ENCODE results near the gene PLBD2. TPM values are rescaled to one million over a fixed set of nuclear protein-coding genes. Genes with fewer than 3 reads are reported as not detected.

PLBD2 gene
- polyA plus RNA-seq, 3 donors = 8.8 to 20.1 (median 12.5) TPM

DNA sequence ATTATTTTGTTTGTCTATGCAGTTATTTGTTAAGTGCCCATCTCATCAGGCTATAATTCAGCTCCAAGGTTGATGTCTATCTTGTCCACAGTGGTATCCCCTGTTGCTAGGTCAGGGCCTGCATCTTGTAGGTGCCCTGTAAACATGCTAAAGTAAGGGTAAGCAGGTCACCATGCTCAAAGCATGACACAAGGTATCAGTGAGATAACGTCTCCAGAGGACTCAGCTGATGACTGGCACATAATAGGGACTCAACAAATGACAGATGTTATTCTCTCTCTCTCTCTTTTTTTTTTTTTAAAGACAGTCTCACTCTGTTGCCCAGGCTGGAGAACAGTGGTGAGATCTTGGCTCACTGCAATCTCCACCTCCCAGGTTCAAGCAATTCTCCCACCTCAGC, 66.1 kb downstream of the PLBD2 start:
- H3K27ac ChIP-seq (ENCODE audit: low read depth, low read length) = no peak overlapping the region
- WGBS, 3 donors = 76 to 80% (median 79%) methylated on average over 1 of the region's 1 CpG

DNA sequence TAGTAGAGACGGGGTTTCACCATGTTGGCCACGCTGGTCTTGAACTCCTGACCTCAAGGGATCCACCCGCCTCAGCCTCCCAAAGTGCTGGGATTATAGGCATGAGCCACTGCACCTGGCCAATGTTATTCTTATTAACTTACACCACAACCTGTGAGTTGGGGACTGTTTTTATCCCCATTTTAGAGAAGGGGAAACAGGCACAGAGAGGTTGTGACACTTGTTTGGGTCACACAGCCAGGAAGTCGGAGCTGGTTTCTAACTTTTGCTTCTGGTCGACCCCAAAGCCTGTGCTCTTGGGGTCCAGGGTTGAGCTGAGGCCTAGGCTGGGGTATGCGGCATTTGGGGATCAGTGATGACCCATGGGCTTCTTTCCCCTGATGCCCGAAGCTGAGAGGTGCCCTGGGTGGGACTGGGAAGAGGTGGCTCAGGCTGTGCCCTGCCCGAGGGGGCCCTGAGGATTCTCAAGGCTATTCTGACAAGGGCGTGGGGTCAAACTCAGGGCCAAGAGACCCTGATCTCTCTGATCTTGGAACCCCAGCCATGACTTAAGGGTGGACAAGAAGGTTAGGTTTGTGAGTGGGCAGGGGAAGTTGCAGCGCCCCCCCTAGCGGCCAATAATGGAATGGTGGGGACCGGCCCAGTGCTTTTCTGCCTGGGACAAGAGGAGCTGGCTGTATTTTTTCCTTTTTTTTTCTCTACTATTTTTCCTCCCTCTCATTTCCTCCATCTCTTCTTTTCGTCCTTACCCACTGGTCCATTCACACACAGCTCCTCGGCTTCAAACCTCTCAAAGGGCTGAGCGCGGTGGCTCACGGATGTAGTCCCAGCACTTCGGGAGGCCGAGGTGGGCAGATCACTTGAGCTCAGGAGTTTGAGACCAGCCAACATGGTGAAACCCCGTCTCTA, 66.8 kb downstream of the PLBD2 start:
- no peak overlapping the region for H3K27ac ChIP-seq (ENCODE audit: low read depth, low read length)
- WGBS, 3 donors = 58 to 63% (median 62%) methylated on average over 20 of the region's 20 CpGs

DNA sequence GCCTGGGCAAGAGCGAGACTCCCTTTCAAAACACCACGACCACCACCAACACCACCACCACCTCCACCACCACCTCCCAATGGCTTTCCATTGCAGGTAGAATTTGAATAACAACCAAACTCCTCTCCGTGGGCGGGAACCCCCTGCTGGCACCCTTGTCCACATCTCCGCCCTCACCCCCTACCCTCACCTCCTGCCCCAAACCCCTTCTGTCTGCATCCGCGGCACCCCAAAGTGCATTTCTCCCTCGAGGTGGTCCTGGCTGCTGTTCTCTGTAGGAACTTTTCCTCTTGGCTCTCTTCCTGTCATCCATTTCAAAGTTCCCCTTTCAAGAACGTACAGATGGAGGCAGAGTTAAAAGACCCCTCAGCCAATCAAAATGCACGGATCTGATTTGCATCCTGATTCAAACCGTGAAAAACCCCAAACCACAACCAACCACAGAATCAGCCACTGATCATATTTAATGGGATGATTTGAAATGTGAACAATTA, 67.6 kb downstream of the PLBD2 start:
- no peak overlapping the region for H3K27ac ChIP-seq (ENCODE audit: low read depth, low read length)
- 36 to 61% (median 40%) methylated on average over 11 of the region's 11 CpGs for WGBS, 3 donors

DNA sequence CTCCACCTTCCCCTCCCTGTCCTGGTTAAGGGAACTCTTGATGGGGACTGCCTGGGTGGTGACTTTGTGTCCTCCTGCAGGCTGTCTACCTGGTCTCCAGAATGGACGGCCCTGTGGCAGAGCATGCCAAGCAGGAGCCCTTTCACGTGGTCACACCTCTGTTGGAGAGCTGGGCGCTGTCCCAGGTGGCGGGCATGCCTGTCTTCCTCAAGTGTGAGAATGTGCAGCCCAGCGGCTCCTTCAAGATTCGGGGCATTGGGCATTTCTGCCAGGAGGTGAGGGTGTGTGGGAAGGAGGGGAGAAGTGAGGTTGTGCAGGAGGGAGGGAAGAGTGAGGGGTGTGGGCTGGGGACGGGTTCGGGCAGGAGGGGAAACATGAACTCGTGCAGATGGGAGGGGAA, 69.5 kb downstream of the PLBD2 start:
- H3K27ac ChIP-seq (ENCODE audit: low read depth, low read length) = no peak overlapping the region
- 69 to 78% (median 78%) methylated on average over 9 of the region's 9 CpGs for WGBS, 3 donors

DNA sequence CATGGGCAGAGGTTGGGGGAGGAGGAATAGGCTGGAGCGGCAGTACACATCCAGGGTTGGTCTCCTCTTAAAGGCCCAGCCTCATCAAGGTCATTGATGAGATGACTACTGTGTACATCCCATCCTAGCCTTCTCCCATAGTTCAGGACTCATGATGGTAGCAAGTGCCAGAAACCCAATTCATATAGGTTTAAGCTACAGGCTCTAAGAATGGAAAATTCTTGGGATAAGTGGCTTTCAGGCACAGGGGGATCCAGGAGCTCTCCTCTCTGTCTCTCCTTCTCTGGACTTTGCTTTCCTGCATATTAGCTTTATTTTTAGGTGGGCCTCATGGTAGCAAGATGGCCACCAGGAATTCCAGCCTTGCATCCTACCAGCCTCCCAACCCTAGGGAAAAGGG, 70.1 kb downstream of the PLBD2 start:
- H3K27ac ChIP-seq (ENCODE audit: low read depth, low read length) = no peak overlapping the region
- 71 to 92% (median 81%) methylated on average over 1 of the region's 1 CpG for WGBS, 3 donors

DNA sequence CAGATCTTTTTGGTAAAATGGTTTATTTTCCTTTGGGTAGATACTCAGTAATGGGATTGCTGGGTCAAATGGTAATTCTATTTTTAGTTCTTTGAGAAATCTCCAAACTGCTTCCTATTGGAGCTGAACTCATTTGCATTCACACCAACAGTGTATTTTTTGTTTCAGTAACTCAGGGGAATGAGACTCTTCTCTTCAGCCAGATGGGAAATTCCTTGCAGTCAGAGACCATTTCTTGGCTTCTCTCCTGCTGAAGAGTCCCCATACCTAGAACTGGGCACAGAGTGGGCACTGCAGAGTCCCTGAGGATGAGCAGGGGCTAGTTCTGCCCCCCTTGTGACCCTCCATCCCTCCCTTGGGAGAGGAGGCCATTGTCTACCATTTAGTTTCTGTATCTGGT, 74.6 kb downstream of the PLBD2 start:
- H3K27ac ChIP-seq (ENCODE audit: low read depth, low read length) = no peak overlapping the region

DNA sequence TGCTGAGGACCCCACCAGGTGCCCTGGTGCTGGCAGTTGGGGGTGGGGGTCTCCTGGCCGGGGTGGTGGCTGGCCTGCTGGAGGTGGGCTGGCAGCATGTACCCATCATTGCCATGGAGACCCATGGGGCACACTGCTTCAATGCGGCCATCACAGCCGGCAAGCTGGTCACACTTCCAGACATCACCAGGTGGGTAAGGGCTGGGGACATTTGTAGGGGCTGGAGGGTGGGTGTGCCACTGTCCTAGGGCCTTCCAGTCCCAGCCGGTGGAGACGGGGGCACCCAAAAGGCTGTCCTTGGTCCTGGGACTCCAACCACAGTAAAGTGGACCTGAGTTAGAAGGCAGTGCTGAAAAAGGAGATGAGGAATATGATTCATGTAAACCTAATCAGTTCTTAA, 77.0 kb downstream of the PLBD2 start:
- no peak overlapping the region for H3K27ac ChIP-seq (ENCODE audit: low read depth, low read length)
- WGBS, 3 donors = 87 to 95% (median 88%) methylated on average over 5 of the region's 5 CpGs

DNA sequence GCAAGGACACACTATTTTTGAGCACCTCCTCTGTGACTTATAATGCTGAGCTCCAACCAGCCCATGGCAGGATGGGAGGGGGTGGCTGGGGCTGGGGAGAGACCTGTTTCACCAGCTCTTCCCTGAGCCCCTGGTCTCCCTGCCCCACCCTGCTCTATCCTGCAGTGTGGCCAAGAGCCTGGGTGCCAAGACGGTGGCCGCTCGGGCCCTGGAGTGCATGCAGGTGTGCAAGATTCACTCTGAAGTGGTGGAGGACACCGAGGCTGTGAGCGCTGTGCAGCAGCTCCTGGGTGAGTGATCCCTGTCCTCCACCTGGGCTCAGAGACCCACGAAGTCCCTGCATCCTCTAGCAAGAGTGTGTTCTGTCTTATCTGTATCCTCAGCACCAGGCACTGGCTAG, 78.2 kb downstream of the PLBD2 start:
- H3K27ac ChIP-seq (ENCODE audit: low read depth, low read length) = no peak overlapping the region
- WGBS, 3 donors = 85 to 92% (median 88%) methylated on average over 6 of the region's 6 CpGs

DNA sequence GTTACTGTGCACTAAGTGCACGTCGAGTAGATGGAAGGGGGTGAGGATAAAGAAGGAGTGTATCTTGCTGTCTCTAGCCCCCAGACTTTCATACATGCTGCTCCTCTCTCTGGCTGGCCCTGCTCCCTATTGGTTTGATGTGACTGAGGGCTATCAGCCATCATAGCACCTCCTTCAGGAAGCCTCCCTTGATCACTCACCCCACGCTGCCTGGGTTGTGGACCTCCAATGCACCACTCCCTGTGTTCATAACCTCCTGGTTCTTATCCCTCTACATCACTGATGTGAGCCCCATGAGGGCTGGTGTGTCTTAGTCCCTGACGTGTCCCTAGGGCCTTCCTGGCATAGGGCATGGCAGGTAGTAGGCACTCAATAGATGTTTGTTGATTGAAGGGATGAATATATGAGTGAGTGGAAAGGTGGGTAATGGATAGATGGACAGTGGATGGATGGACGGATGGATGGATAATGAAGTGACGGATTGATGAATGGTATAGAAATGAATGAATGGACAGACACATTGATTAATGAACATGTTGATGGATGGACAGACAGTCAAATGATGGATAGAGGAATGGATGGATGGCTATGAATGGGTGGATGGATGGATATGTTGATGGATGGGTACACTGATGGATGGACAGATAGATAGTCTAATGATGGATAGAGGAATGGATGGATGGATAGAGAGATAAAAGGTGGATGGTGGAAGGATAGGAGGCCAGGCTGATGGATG, 78.8 kb downstream of the PLBD2 start:
- 84 to 89% (median 85%) methylated on average over 6 of the region's 6 CpGs for WGBS, 3 donors
- H3K27ac ChIP-seq (ENCODE audit: low read depth, low read length) = no peak overlapping the region

DNA sequence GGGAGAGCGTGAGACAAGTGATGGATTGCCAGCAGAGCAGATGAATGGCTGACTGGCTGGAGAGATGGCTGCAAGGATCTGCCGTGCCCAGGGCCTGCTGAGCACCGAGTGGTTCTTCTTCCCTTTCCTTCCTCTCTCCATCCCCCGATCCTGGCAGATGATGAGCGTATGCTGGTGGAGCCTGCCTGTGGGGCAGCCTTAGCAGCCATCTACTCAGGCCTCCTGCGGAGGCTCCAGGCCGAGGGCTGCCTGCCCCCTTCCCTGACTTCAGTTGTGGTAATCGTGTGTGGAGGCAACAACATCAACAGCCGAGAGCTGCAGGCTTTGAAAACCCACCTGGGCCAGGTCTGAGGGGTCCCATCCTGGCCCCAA, 79.3 kb downstream of the PLBD2 start:
- WGBS, 3 donors = 64 to 76% (median 68%) methylated on average over 9 of the region's 9 CpGs
- H3K27ac ChIP-seq (ENCODE audit: low read depth, low read length) = no peak overlapping the region

DNA sequence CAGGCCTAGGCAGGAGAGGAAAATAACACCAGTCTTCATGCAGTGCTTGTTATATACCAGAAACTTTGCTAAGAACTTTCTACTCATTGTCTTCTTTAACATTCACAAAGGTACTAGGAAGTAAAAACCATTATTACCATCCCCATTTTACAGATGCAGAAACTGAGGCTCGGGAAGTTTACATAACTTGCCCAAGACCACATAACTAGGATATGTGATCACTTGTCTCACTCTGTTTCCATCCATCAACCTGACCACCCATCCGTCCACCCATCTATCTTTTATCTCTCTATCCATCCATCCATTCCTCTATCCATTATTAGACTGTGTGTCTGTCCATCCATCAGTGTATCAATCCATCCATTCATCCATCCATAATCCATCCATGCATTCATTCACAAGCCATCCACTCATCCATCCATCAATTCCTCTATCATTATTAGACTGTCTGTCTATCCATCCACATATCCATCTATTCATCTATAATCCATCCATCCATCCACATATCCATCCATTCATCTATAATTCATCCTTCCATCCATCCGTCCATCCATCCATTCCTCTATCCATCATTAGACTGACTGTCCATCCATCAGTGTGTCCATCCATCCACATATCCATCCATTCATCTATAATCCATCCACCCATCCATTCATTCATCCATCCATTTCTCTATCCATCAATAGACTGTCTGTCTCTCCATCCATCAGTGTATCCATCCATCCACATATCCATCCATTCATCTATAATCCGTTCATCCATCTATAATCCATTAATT, 80.3 kb downstream of the PLBD2 start:
- H3K27ac ChIP-seq (ENCODE audit: low read depth, low read length) = no peak overlapping the region
- 70 to 83% (median 75%) methylated on average over 4 of the region's 4 CpGs for WGBS, 3 donors

DNA sequence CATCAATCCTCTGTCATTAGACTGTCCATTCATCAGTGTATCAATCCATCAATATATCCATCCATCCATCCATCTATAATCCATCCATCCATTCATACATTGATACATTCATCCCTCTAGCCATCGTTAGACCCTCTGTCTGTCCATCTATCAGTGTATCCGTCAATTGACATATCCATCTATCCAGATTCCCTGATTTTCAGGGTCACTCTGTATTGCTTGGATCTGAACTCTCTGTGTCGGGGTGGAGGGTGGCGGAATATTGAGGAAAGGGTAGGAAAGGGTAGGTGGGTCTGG, 80.9 kb downstream of the PLBD2 start:
- 30 to 46% (median 45%) methylated on average over 4 of the region's 4 CpGs for WGBS, 3 donors
- H3K27ac ChIP-seq (ENCODE audit: low read depth, low read length) = no peak overlapping the region

DNA sequence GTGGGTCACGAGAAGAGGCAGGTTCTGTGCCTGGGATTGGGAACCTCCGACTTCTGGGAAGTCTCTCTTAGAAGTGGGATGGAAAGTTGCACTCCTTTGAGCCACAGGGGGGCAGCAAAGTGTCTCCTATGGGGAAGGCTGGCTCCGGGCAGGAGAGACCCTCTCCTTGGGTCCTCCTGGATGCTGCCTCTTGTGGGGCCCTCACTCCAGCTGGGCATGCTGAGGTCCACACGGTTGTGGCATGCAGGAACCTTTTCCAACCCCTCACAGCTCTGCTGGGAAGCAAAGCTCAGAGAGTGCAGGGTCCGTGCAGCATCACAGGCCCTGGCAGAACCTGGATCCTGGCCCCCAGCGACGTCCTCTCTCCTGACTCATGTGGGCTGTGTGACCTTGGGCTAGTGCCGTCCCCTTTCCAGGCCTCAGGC, 81.2 kb downstream of the PLBD2 start:
- 23 to 35% (median 33%) methylated on average over 8 of the region's 8 CpGs for whole genome bisulfite sequencing, 3 donors
- H3K27ac ChIP-seq (ENCODE audit: low read depth, low read length) = no peak overlapping the region

DNA sequence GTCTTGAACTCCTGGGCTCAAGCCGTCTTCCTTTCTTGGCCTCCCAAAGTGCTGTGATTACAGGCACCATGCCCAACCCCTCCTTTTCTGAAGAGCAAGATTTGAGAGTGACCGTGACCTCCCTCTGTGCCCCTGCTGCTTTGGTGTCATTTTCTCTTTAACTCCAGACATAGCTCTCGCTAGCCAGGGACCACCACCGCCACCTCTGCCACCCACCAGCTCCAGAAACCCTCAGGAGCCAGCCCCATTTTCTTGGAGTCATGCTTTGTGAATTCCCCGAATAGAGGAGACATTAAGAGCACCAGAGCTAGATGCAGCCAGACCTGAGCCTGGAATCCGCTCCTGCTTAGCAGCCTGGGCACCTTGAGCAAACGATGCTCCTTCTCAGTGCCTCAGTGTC, 81.9 kb downstream of the PLBD2 start:
- H3K27ac ChIP-seq (ENCODE audit: low read depth, low read length) = no peak overlapping the region
- 66 to 83% (median 78%) methylated on average over 7 of the region's 7 CpGs for WGBS, 3 donors

Other genes with a start within 250 kb of the PLBD2 start
- 1 to 10 TPM in 1 of 3 donors, under 1 TPM in 1, not detected in 1; 0.74 to 1.9 TPM for gene RASAL1, start 222.8 kb upstream of the PLBD2 start, polyA plus RNA-seq
- gene CFAP73, start 208.9 kb upstream of the PLBD2 start, polyA plus RNA-seq = under 1 TPM in 2 of 3 donors, not detected in 1; 0.39 to 0.73 TPM
- gene DDX54, start 173.1 kb upstream of the PLBD2 start, polyA plus RNA-seq = 10 to 100 TPM; 25.8 to 49.2 (median 38.6) TPM
- gene RITA1, start 172.9 kb upstream of the PLBD2 start, polyA plus RNA-seq = 10 to 100 TPM in 1 of 3 donors, 1 to 10 TPM in 2; 8.4 to 10.3 (median 8.7) TPM
- gene TPCN1, start 137.1 kb upstream of the PLBD2 start, polyA plus RNA-seq = 10 to 100 TPM; 26.4 to 41.7 (median 36.1) TPM
- 10 to 100 TPM; 17.0 to 20.2 (median 17.5) TPM for gene SLC8B1, start 23.5 kb upstream of the PLBD2 start, polyA plus RNA-seq
- gene SDS, start 45.3 kb downstream of the PLBD2 start, polyA plus RNA-seq = 1 to 10 TPM in 2 of 3 donors, under 1 TPM in 1; 0.13 to 2.9 (median 1.3) TPM
- 1 to 10 TPM; 4.9 to 9.9 (median 8.0) TPM for gene SDSL, start 63.8 kb downstream of the PLBD2 start, polyA plus RNA-seq
- gene LHX5, start 113.3 kb downstream of the PLBD2 start, polyA plus RNA-seq = under 1 TPM in 1 of 3 donors, not detected in 2; 0.10 TPM

Data from adipose tissue (tissue), 3 donors.